NB4 (cell line): ENCODE measurements around the gene BORCS6.

ENCODE experiments used
- CTCF ChIP-seq: IDR thresholded peaks from one replicate; pipeline ENCODE4 v1.5.1; 2012; ENCODE audit warnings: low read depth, low read length
- MAX ChIP-seq: IDR thresholded peaks from 2 replicates; pipeline ENCODE4 v1.6.1; 2011; ENCODE audit warnings: low read depth, low read length
- MYC ChIP-seq: IDR thresholded peaks from 2 replicates; pipeline ENCODE4 v1.6.1; 2011; ENCODE audit warnings: low read depth, low read length
- POLR2A ChIP-seq: IDR thresholded peaks from 2 replicates; pipeline ENCODE4 v1.6.1; 2011; ENCODE audit warnings: mild to moderate bottlenecking; ENCODE audit not compliant: insufficient read length; ENCODE audit errors: extremely low read depth

GRCh38 chr17:8148560-8148959 is 41.4 kb downstream of the BORCS6 start:
- no peak for TF ChIP-seq POLR2A
- no peak for TF ChIP-seq CTCF
- no peak for TF ChIP-seq MAX
- no peak for TF ChIP-seq MYC
